GM19452 (cell line): ENCODE measurements around the gene OR2L5.

ENCODE experiments used
- ATAC-seq: cut with Tn5 transposase; IDR thresholded peaks from one replicate; pipeline ENCODE4 v1.9.1; 2021; ENCODE audit not compliant: unreplicated experiment

OR2L5 gene, protein sequence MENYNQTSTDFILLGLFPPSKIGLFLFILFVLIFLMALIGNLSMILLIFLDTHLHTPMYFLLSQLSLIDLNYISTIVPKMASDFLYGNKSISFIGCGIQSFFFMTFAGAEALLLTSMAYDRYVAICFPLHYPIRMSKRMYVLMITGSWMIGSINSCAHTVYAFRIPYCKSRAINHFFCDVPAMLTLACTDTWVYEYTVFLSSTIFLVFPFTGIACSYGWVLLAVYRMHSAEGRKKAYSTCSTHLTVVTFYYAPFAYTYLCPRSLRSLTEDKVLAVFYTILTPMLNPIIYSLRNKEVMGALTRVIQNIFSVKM

GRCh38 chr1:248013229-248013710, at the start of gene OR2L5:
Gene OR2L5, plus strand, starts transcription at chr1:248013660. Its CDS starts 8,288 bp downstream, at chr1:248021948.
- no peak for ATAC-seq

DNA sequence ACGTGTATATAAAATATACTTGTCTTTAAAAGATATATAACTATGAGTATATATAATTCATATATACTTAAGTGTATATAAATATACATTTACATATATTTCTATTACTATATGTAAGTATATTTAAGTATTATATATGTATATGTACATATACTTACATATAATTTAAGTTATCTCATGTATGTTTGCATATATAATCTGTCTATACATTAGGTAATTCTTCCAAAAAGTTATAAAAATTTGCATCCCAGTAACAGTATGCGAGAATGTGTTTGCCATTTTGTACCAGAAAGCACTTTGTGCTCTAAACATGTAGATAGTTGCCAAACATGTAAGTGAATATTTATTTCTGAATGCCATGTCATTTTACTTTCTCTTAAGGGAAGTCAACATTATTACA, 48.5 kb upstream of the OR2L5 start, which contains the start of gene OR2AK2:
Gene OR2AK2 (plus strand): TSS at position 301 of the 400 bp plus-strand sequence. CDS start 144 bp downstream, outside the sequence.
- no peak for ATAC-seq

DNA sequence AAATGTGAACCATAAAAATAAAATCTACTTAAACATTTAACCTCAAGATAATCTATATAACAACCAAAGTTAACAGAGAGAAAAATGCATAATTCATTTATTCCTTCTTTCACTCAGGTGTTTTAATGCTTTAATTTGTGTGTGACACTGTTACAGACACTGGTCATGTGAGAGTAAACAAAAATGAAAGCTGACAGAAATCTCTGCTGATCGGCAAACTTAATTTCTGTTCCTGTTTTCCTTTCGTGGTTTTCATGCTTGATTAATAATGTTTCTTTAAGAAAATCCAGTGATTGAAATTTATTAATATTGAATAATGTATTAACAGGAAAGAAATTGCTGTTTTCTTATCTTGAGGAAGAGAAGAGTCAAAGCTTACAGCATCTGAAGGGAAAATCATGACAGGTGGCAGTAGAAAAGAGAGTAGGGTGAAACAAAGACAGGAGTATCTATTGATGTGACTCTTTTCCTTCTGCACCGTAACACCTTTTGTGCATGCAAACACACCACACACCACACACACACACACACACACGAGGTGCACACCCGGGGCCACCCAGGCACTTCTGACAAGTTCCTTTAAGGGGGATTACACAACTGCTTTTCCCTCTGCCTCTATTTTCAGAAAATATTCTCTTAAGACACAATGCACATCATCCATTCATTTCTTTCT, 46.8 kb upstream of the OR2L5 start:
- peak; percentile 72 for ATAC-seq

- no peak for ATAC-seq
These were observed 20.5 kb upstream of the OR2L5 start for GRCh38 chr1:247992986-247993385.

GRCh38 chr1:247998811-247999210, 14.6 kb upstream of the OR2L5 start:
- no peak for ATAC-seq

DNA sequence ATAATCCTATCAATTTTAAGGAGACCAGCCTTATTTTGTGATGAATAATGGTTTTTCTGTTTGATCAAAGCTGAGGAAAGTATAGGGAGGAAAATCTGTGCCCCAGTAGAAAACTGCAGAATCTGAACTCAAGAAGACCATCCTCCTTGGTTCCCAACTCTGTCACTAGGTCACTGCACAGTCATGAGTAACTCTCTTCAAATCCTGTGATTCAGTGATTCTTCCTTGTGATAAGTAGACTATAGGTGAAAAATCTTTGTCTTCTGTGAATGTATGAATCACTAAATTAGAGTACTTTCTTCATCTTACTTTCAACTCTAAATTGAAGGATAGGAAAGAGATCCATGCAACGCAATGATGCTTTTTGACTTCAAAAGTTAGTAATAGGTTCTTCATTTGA, 13.3 kb upstream of the OR2L5 start:
- no peak for ATAC-seq

GRCh38 chr1:248007778-248008177, 5.7 kb upstream of the OR2L5 start:
- ATAC-seq: no peak

DNA sequence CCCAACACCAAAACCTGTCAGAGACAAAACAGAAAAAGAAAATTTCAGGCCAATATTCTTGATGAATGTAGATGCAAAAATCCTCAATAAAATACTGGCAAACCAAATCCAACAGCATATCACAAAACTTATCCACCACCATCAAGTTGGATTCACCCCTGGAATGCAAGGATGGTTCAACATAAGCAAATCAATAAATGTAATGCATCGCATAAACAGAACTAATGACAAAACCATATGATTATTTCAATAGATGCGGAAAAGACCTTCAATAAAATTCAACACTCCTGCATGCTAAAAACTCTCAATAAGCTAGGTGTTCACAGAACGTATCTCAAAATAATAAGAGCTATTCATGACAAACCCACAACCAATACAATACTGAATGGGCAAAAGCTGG, 3.8 kb upstream of the OR2L5 start:
- no peak for ATAC-seq

GRCh38 chr1:248015803-248016202, 2.3 kb downstream of the OR2L5 start:
- ATAC-seq: no peak

GRCh38 chr1:248029770-248030169, 16.3 kb downstream of the OR2L5 start, which contains the start of gene OR2L2:
Gene OR2L2, plus strand, starts transcription at chr1:248030070. Its CDS starts 8,198 bp downstream, at chr1:248038268.
- no peak for ATAC-seq

- no peak for ATAC-seq
These were observed 31.7 kb downstream of the OR2L5 start for GRCh38 chr1:248045209-248045608.

DNA sequence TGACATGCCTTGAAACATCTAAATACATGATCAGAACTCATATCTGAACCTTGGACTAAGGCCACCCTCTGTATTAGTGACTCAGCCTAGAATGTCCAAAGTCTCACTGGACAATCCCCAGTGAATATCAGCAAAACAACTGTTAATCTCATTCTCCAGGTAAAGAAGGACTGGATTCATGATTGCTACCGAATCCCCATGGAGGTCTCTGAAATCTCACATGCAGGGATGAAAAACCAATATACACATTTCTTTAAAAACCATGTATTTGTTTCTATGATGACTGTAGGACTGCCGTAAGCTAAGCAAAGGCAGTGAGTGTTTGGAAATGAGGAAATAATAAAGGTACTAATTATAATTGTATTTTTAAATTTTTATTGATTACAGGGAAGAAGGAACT, 33.1 kb downstream of the OR2L5 start, which contains the start of gene OR2L3:
Gene OR2L3 (plus strand): TSS at position 301 of the 400 bp plus-strand sequence. CDS start 13,846 bp downstream, outside the sequence.
- no peak for ATAC-seq

GRCh38 chr1:248047008-248047407, 33.5 kb downstream of the OR2L5 start:
- ATAC-seq: no peak

DNA sequence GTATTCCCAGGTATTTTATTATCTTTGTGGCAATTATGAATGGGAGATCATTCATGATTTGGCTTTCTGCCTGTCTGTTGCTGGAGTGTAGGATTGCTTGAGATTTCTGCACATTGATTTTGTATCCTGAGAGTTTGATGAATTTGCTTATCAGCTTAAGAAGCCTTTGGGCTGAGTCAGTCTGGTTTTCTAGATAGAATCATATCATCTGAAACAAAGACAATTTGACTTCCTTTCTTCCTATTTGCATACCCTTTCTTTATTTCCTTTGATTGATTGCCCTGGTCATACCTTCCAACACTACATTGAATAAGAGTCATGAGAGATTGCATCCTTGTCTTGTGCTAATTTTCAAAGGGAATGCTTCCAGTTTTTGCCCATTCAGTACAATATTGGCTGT, 41.2 kb downstream of the OR2L5 start:
- ATAC-seq: no peak

GRCh38 chr1:248055261-248055660, 41.8 kb downstream of the OR2L5 start:
- no peak for ATAC-seq

GRCh38 chr1:248065071-248065470, 51.6 kb downstream of the OR2L5 start:
- no peak for ATAC-seq

DNA sequence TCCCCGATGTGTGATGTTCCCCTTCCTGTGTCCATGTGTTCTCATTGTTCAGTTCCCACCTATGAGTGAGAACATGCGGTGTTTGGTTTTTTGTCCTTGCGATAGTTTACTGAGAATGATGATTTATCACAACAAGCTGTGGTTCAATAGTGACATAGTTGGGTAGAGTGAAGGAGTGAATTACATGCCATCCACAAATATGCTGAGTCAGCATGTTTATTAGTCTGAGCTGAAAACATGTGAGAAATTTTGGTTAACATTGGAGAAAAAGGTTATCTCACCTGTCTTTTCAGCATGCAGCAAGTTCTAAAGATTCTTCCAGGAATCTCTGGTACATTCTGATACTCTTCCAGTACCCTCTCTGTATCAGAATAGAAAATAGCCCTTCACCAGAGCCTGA, 52.1 kb downstream of the OR2L5 start:
- ATAC-seq: no peak
